ENCODE data around the gene KCNC1.

GRCh38 chr11:17810746-17811145, 76.2 kb downstream of the KCNC1 start:
- TF ChIP-seq EZH2 (IDR thresholded peaks at IDR 0.05; ENCODE audit: low read length, missing control alignments), result no peak
- TF ChIP-seq, protein P1, sequence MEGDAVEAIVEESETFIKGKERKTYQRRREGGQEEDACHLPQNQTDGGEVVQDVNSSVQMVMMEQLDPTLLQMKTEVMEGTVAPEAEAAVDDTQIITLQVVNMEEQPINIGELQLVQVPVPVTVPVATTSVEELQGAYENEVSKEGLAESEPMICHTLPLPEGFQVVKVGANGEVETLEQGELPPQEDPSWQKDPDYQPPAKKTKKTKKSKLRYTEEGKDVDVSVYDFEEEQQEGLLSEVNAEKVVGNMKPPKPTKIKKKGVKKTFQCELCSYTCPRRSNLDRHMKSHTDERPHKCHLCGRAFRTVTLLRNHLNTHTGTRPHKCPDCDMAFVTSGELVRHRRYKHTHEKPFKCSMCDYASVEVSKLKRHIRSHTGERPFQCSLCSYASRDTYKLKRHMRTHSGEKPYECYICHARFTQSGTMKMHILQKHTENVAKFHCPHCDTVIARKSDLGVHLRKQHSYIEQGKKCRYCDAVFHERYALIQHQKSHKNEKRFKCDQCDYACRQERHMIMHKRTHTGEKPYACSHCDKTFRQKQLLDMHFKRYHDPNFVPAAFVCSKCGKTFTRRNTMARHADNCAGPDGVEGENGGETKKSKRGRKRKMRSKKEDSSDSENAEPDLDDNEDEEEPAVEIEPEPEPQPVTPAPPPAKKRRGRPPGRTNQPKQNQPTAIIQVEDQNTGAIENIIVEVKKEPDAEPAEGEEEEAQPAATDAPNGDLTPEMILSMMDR (conservative IDR thresholded peaks at IDR 0.05 in 1 of 2, IDR thresholded peaks at IDR 0.05 in 1 of 2; ENCODE audit: low read depth in 1 of 2, low read length in 2 of 2), result no peak
